ENCODE measurements around the gene IER3IP1. TPM values are rescaled to one million over a fixed set of nuclear protein-coding genes. Genes with fewer than 3 reads are reported as not detected.
A peak's percentile ranks its signal among the peaks of the same experiment; 100 is the strongest.

Gene IER3IP1
- total and polyA plus RNA-seq, 2 of the 13 experiments (the other 11 are each of a cell fraction or from before 2014, with no cell fraction given), result 18.7 to 26.1 TPM

DNA sequence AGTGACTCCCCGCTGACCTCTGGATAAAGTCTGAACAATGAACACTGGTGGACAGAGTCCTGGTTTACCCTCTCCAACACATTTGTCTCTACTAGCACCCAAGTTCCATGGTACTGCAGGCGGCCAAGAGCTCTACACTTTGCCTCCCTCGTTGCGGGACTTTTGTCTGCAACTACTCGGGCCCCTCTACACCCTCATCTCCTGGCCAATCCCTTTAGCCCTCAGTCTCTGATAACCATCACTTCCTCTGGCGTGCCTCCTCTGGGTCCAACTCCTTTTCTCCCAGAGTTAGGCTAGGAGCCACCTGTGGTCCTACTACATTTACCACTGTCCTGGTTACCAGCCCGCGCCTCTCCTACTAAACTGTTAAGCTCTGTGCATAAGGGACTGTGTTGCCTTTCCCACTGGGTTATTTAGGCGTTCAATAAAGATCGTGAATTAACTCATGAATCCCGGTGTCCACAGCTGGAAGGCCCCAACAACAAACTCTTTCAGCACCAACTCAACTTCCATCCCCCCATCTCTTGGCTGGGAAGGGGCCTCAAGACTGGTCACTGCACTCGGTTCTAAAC, 26.6 kb downstream of the IER3IP1 start (continued):
- TF ChIP-seq, protein P1, sequence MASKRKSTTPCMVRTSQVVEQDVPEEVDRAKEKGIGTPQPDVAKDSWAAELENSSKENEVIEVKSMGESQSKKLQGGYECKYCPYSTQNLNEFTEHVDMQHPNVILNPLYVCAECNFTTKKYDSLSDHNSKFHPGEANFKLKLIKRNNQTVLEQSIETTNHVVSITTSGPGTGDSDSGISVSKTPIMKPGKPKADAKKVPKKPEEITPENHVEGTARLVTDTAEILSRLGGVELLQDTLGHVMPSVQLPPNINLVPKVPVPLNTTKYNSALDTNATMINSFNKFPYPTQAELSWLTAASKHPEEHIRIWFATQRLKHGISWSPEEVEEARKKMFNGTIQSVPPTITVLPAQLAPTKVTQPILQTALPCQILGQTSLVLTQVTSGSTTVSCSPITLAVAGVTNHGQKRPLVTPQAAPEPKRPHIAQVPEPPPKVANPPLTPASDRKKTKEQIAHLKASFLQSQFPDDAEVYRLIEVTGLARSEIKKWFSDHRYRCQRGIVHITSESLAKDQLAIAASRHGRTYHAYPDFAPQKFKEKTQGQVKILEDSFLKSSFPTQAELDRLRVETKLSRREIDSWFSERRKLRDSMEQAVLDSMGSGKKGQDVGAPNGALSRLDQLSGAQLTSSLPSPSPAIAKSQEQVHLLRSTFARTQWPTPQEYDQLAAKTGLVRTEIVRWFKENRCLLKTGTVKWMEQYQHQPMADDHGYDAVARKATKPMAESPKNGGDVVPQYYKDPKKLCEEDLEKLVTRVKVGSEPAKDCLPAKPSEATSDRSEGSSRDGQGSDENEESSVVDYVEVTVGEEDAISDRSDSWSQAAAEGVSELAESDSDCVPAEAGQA (IDR thresholded peaks at IDR 0.05; ENCODE audit: low read depth), result 0 out of 2 replicates have a peak, but pooled peaks have one; percentile 16
- TF ChIP-seq, protein P1 (CRISPR knock-in tag; IDR thresholded peaks at IDR 0.05; ENCODE audit: borderline replicate concordance), result no peak
- peak; percentile 55; the same call in 1 of the 2 replicates for TF ChIP-seq MEIS1 (CRISPR knock-in tag; IDR thresholded peaks at IDR 0.05; ENCODE audit: borderline replicate concordance)
- TF ChIP-seq ZSCAN29 (CRISPR knock-in tag; conservative IDR thresholded peaks at IDR 0.05), result no peak
- TF ChIP-seq BORCS8-MEF2B (CRISPR knock-in tag; IDR thresholded peaks at IDR 0.05), result no peak
- TF ChIP-seq SIN3B (IDR thresholded peaks at IDR 0.05; ENCODE audit: low read length), result no peak
- TF ChIP-seq MTA1 (CRISPR knock-in tag; IDR thresholded peaks at IDR 0.05; ENCODE audit: borderline replicate concordance), result 0 out of 2 replicates have a peak, but pooled peaks have one; percentile 11
- 0 out of 2 replicates have a peak, but pooled peaks have one; percentile 46 for TF ChIP-seq ZNF34 (CRISPR knock-in tag; IDR thresholded peaks at IDR 0.05; ENCODE audit: borderline replicate concordance)
- no peak for TF ChIP-seq ZNF780A (CRISPR knock-in tag; IDR thresholded peaks at IDR 0.05)
- TF ChIP-seq PHF21A (CRISPR knock-in tag; IDR thresholded peaks at IDR 0.05), result 0 out of 2 replicates have a peak, but pooled peaks have one; percentile 6
- no peak for TF ChIP-seq ZNF296 (CRISPR knock-in tag; conservative IDR thresholded peaks at IDR 0.05)
- TF ChIP-seq THAP8 (CRISPR knock-in tag; IDR thresholded peaks at IDR 0.05; ENCODE audit: borderline replicate concordance), result no peak
- no peak for TF ChIP-seq NFIC (IDR thresholded peaks at IDR 0.05; ENCODE audit: low read length)
- no peak for TF ChIP-seq ZFP36L2 (CRISPR knock-in tag; IDR thresholded peaks at IDR 0.05)
- TF ChIP-seq HOMEZ (CRISPR knock-in tag; IDR thresholded peaks at IDR 0.05; ENCODE audit: low read depth), result no peak
- no peak for TF ChIP-seq DR1 (CRISPR knock-in tag; IDR thresholded peaks at IDR 0.05)
- no peak for TF ChIP-seq NCOA1 (CRISPR knock-in tag; IDR thresholded peaks at IDR 0.05)
- no peak for TF ChIP-seq TAF1 (CRISPR knock-in tag; IDR thresholded peaks at IDR 0.05)
- no peak for TF ChIP-seq ZNF232 (CRISPR knock-in tag; IDR thresholded peaks at IDR 0.05; ENCODE audit: borderline replicate concordance)
- TF ChIP-seq YEATS2 (CRISPR knock-in tag; IDR thresholded peaks at IDR 0.05; ENCODE audit: borderline replicate concordance), result no peak
- TF ChIP-seq ZNF230 (CRISPR knock-in tag; IDR thresholded peaks at IDR 0.05), result peak; percentile 54; the same call in 1 of the 2 replicates
- no peak for TF ChIP-seq ZSCAN9 (CRISPR knock-in tag; IDR thresholded peaks at IDR 0.05; ENCODE audit: borderline replicate concordance)
- no peak for TF ChIP-seq ZFP36 (IDR thresholded peaks at IDR 0.05; ENCODE audit: borderline replicate concordance, low read depth, low read length, partially characterized antibody)
- TF ChIP-seq SATB2 (CRISPR knock-in tag; IDR thresholded peaks at IDR 0.05), result no peak
- no peak for TF ChIP-seq HMGA1 (CRISPR knock-in tag; conservative IDR thresholded peaks at IDR 0.05)
